GM18511 (cell line): Measurements from ENCODE around the gene IFIT1.
"Not testable (repeated sequence)": the region's sequence is repeated elsewhere in the genome, so short reads cannot be mapped to it uniquely, and the experiment has no call there.

Source experiments
- ATAC-seq: cut with Tn5 transposase; IDR thresholded peaks from one replicate; pipeline ENCODE4 v1.9.1; 2021; ENCODE audit warnings: mild to moderate bottlenecking, moderate library complexity; ENCODE audit not compliant: unreplicated experiment

The IFIT1 gene

GRCh38 chr10:89395141-89395540, 2.7 kb downstream of the IFIT1 start:
- no peak for ATAC-seq

GRCh38 chr10:89398003-89398749, 5.8 kb downstream of the IFIT1 start:
- no peak for ATAC-seq

DNA sequence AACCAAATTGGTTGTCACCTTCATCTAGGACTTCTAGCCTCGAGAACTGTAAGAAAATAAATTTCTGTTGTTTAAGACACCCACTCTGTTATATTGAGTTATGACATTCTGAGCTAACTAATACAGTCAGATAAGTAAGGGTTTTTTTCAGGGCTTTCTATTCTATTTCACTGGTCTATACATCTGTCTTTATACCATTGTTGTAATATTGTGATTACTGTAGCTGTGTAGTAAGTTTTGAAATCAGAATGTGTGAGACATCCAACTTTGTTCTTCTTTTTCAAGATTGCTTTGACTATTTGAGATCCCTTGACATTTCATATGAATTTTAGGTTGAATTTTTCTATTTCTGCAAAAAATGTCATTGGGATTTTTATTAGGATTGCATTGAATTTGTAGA, 7.5 kb downstream of the IFIT1 start:
- ATAC-seq: no peak

- ATAC-seq: no peak
These were observed 10.6 kb downstream of the IFIT1 start for GRCh38 chr10:89403043-89403442.

GRCh38 chr10:89404104-89405047, 12.0 kb downstream of the IFIT1 start:
- no peak for ATAC-seq

DNA sequence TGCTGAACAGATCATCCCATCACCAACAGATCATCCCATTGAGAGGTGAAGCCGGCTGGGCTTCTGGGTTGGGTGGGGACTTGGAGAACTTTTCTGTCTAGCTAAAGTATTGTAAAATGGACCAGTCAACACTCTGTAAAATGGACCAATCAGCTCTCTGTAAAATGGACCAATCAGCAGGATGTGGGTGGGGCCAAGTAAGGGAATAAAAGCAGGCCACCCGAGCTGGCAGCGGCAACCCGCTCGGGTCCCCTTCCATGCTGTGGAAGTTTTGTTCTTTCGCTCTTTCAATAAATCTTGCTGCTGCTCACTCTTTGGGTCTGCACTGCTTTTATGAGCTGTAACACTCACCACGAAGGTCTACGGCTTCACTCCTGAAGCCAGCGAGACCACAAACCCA, 13.8 kb downstream of the IFIT1 start:
- not testable (repeated sequence) for ATAC-seq

DNA sequence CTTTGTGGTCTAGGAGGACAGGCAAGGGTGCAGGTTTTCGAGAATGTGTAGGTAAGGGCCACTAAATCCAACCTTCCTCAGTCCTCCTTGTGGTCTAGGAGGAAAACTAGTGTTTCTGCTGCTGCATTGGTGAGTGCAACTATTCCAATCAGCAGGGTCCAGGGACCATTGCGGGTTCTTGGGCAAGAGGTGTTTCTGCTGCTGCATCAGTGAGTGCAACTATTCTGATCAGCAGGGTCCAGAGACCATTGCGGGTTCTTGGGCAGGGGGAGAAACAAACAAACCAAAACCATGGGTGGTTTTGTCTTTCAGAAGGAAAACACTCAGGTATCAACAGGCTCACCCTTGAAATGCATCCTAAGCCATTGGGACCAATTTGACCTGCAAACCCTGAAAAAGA, 15.4 kb downstream of the IFIT1 start:
- ATAC-seq: not testable (repeated sequence)

- not testable (repeated sequence) for ATAC-seq
These were observed 16.9 kb downstream of the IFIT1 start for GRCh38 chr10:89409282-89409681.

GRCh38 chr10:89410551-89410950, 18.1 kb downstream of the IFIT1 start:
- not testable (repeated sequence) for ATAC-seq

DNA sequence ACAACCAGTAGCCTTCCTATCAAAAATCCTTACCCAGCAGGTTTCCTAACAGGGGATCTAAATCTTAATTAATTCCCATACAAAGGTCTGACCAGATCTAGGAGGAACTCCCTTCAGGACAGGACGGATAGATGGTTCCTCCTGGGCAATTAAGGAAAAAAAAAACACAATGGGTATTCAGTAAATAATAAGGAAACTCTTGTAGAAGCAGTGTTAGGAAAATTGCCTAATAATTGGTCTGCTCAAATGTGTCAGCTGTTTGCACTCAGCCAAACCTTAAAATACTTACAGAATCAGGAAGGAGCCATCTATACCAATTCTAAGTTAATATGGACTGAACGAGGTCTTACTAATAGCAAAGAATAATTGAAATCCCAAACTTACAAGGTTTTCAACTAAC, 18.7 kb downstream of the IFIT1 start:
- ATAC-seq: not testable (repeated sequence)

DNA sequence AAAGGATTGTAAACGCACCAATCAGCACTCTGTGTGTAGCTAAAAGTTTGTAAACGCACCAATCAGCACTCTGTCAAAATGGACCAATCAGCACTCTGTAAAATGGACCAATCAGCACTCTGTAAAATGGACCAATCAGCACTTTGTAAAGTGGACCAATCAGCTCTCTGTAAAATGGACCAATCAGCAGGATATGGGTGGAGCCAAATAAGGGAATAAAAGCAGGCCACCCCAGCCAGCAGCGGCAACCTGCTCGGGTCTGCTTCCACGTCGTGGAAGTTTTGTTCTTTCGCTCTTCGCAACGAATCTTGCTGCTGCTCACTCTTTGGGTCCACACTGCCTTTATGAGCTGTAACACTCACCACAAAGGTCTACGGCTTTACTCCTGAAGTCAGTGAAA, 19.9 kb downstream of the IFIT1 start:
- not testable (repeated sequence) for ATAC-seq

DNA sequence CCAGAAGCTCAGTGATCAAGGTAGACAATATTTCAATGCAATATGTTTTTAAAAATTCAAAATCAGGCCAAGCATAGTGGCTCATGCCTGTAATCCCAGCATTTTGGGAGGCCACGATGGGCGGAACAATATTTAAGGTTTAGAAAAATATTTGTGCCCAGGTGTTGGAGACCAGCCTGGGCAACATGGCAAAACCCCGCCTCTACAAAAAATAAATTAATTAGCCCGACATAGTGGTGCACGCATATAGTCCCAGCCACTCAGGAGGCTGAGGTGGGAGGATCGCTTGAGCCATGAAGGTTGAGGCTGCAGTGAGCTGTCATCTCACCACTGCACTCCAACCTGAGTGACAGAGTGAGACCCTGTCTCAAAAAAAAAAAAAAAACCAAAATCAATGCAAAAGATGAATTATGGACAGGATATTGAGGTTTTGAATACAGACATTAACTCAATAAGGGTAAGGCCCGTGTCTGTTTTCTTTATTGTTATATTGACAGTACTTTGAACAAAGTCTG, 21.0 kb downstream of the IFIT1 start:
- no peak for ATAC-seq

GRCh38 chr10:89414146-89414878, 21.9 kb downstream of the IFIT1 start, which contains the start of gene IFIT5:
IFIT5 (plus strand) TSS chr10:89414568; CDS start chr10:89414799, 231 bp downstream.
- peak; percentile 84 for ATAC-seq

DNA sequence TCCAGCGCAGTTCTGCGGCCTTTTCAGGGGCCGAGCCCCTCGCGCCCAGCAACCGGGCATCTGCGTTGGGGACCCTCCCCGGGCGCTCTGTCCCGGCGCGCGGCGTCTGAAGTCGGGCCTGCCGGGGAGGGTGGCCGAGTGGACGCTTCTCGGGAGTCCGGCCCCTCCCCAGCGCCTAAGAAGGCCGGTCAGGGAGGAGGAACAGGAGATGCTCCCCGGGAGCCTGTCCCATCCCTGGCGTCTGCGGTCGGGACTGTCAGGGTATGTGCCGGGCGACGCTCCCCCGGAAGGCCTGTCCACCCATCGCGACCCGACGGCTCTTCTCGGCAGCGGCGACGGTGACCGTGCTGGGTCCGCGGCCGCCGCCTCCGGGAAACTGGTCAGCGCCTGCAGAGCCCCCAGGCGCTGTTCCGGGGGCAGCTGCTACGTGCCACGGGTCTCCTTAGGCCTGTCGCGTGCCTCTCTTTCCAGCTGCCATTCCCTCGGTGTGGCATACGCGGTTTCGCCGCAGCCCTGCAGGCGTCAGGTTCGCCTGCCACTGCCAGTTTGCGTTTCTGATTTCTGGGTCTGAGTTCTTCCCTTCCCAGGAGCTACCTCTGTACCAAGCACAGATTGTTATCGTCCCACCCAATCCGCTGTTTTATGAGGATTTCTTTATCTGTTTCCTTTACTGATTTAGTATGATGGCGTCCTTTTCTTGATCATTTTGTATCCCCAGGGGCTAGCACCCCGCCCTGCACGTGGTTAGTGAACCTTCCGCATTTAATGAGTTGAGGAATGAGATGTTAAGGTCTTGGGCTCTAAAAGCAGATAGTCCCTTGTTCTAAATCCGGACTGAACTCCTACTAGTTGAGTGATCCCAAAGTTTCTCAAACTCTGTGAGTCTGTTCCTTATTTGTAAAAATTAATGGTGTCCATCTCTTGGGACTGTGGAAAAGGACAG, 22.7 kb downstream of the IFIT1 start:
- peak; percentile 38 for ATAC-seq

DNA sequence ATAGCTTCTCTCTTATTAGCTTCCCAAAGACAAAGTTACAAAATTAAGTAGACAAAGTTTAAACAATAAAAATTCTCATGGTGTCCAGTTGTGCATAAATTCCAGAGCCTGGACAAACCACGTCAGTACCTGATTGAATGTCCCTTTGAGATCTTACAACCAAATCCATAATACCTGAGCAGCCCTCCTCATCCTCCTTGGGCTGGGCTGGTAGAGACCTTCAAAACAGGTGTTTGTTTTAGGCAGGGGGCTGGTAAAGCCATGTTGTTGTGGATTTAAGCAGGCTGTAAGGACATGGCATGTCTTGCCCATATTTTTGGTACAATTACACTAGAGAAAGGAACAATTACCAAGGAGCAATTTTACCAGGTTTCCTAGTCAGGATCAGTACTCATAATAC, 24.0 kb downstream of the IFIT1 start:
- no peak for ATAC-seq

- no peak for ATAC-seq
These were observed 27.1 kb downstream of the IFIT1 start for GRCh38 chr10:89419548-89419947.

DNA sequence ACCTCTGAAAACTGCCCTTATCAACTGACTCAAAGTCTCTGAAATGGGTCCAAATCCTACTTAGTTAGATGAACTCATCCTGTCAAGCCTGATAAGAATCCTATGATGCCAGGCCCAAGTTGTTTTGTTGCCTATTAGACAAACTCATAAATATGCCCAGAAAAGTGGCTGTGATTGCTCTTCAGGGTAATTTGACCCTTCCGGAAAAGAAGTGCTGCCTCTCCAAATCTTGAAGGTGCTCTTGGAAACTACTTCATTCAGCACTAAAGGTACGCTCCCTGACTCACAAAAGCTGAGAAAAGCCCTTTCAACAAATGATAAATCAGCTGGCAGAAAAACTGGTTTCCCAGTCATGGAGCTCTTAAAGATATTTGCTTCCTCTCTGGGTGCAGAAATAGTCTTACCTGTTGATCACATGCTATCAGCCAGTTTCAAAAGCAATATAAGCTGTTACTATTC, 28.6 kb downstream of the IFIT1 start:
- no peak for ATAC-seq

GRCh38 chr10:89425000-89425399, 32.6 kb downstream of the IFIT1 start:
- ATAC-seq: no peak

DNA sequence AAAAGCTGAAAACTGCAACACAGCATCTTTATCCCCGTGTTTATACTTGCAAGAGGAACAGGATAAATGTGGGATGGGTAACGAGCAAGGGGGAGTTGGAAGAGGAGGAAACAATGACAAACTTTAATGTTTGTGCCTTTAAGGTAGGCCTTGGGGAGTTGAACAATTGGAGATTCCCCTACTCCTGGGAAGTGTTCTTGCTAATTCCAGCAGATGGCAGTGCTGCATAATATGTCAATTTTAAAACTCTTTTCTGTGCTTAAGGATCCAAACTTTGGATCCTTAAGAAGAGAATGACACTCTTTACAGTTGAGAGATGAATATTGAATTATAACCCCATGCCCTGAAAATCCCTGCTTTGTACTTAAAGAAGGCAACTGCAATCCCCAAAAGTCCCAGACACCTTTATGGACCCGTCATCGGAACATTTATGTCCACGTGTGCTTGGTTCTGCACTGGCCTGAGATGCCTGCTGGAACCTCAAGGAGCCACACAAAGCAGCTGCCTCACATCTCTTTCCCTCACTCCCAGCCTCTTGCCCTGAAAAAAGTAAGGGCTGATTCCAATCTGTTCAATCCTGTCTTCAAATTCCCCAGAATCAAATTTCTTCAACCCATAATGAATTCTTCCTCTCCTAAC, 33.9 kb downstream of the IFIT1 start:
- ATAC-seq: no peak
